NOMO-1 treated with DMSO at 0.1 percent for 48 hours (cell line): ENCODE data around the gene HSD17B13.
"Not testable (repeated sequence)": the region's sequence is repeated elsewhere in the genome, so short reads cannot be mapped to it uniquely, and the experiment has no call there.

Experiments used
- DNase-seq: peaks from one replicate; lab custom pipeline; 2025; ENCODE audit not compliant: unreplicated experiment; lab: John Stamatoyannopoulos, UW

Gene HSD17B13

GRCh38 chr4:87322754-87323153 is at the start of gene HSD17B13:
Gene HSD17B13, minus strand, starts transcription at chr4:87322882. Its CDS starts 41 bp downstream, at chr4:87322841.
- no peak for DNase-seq

DNA sequence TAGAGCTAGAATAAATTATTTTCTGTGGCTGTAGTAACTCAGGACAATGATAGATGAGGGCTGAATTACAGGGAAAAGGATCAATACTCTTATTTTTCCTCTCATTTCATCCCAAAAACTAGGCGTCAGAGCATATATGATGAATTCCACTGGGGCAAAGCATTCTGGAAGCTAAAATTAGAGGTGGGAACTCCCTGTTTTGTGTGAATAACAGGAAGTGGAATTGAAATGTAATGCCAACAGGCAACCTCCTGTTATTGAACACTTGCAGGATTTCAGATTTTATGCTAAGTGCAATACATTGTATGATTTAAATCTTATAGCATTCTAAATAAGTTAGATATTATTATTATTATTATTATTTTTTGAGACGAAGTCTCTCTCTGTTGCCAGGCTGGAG is 47.4 kb upstream of the HSD17B13 start:
- DNase-seq, result no peak

DNA sequence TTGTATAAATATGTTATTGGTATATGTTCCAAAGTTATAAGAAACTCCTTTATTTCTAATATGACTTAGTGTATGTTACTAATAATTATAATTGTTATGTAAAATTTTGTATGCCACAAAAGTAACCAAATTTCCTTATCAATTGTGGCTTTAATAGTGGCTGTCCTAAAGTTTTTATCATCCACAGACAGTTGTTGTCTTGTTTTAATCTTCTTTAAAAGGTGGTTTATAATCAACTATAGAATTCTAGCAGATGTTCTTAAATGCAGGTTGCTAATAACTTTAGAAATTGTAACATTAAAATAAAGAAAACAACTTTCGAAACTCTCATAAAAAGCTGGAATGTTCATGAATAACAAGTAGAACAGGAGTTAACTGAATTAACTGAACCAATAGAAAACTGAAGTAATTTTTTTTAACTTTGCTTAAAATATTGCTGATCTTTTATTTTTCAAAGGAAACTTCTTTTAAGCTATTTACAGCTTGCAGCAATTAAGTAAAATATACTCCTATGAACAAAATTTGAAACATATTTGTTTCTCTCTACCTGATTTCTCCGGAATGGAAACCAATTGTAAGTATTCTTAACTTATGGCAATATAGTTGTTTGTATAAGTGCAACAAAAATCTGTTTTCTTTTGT is 44.0 kb upstream of the HSD17B13 start:
- no peak for DNase-seq

DNA sequence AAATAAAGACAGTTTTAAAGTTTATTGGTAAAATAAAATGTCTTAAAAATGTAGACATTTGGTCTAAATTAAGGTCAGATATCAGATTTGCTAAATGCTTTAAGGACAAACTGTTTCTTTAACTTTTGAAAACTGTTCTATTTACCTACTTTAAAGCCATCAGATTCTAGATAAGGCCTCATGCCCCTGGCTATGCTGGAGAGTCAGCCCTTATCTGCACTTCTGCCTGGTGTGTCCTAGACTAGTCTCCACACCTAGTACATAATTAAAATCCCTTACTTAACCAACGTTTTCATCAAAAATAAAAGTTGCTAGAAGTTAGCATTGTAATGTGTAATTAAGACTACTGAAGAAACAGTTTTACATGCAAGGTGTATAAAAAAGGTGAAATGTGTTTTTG is 42.7 kb upstream of the HSD17B13 start:
- DNase-seq, result no peak

GRCh38 chr4:87363552-87363951 is 40.9 kb upstream of the HSD17B13 start:
- no peak for DNase-seq

GRCh38 chr4:87360338-87360935 is 37.8 kb upstream of the HSD17B13 start:
- DNase-seq, result no peak

GRCh38 chr4:87359258-87359657 is 36.6 kb upstream of the HSD17B13 start:
- no peak for DNase-seq

DNA sequence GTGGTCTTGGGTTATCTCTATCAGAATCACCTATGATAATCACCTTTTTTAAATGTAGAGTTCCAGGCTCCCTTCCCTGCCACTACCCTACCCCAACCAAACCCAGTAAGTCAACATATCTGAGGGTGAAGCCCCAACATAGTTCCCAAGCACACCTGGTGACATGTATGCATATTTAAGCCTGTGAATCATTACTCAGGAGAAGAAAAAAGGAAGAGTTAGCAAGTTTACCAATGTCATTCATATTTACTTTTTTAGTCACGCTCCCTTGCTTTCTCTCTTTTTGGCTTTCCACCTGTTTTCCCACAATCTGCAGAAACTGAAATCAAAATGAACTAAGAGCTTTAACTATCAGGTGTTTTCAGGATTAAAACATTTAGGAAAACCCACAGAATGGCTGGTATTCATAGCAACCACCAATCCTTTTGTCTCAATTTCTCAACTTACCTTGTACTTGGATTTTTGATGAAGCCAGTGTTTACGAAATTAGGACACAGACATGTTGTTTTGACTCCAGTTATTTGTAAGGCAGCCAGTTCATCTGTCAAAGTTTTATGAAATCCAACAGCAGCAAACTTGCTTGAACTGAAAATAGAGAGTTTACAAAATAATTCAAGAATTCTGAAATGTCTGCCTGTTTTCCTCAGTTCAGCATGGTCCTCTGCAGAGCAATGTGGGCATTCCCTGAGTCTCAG is 34.3 kb upstream of the HSD17B13 start:
- no peak for DNase-seq

DNA sequence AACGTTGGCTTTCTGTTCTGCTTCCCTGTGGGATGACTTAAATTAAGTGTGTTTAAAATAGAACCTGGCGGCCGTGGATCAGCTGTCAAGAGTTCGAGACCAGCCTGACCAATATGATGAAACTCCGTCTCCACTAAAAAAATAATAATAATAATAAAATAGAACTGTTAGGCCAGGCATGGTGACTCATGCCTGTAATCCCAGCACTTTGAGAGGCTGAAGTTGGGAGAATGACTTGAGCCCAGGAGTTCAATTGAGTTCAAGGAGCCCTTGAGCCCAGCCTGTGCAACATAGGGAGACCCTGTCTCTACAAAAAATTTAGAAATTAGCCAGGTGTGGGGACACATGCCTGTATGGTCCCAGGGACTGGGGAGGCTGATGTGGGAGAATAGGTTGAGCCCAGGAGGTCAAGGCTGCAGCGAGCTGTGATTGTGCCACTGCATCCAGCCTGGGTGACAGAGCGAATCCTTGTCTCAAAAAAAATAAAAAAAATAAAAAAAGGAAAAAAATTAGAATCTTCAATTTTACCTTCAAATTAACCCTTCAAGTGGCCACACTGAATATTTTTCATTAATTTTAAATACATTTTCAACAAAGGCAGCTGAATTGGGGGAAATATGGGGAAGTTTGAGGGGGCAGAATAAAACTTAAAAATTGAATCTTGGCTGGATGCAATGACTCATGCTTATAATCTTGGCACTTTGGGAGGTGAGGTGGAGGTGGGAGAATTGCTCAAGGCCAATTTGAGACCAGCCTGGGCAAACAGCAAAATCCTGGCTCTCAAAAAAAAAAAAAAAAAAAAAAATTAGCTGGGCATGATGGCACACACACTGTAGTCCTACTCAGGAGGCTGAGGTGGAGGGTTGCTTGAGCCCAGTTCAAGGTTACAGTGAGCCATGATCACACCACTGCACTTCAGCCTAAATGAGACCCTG is 31.8 kb upstream of the HSD17B13 start:
- DNase-seq, result no peak

GRCh38 chr4:87353592-87353991 is 30.9 kb upstream of the HSD17B13 start:
- DNase-seq, result no peak

DNA sequence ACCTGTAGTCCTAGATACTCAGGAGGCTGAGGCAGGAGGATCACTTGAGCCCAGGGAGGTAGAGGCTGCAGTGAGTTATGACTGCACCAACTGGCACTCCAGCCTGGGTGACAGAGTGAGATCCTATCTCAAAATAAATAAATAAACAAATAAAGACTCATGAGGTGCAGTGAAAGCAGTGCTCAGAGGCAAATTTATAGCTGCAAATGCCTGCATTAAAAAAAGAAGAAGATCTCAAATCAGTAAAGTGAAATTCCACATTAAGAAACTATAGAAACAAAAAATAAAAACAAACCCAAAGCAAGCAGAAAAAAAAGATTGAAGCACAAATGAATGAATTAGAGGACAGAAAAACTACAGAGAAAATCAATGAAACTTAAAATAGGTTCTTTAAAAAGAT is 22.5 kb upstream of the HSD17B13 start:
- DNase-seq, result no peak

DNA sequence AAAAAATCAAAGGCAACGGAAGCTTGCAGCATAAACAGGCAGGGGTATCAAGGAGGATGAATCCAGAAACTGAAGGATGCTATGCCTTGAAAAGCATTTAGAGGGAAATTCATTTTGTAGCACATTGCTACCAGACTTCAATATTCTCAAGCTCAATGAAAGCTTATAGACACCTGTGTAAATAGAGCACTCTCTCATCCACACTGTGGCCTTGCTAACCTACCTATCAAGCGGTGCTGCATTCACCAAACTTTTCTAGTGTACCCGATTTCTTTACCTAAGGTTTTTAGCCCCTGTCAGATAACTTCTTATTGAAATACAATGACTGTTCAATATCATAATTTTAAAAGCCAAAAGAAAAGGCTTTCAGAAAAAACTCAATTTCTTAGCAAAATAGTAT is 20.2 kb upstream of the HSD17B13 start:
- DNase-seq, result no peak

GRCh38 chr4:87341954-87342635 is 19.4 kb upstream of the HSD17B13 start:
- DNase-seq, result not testable (repeated sequence)

DNA sequence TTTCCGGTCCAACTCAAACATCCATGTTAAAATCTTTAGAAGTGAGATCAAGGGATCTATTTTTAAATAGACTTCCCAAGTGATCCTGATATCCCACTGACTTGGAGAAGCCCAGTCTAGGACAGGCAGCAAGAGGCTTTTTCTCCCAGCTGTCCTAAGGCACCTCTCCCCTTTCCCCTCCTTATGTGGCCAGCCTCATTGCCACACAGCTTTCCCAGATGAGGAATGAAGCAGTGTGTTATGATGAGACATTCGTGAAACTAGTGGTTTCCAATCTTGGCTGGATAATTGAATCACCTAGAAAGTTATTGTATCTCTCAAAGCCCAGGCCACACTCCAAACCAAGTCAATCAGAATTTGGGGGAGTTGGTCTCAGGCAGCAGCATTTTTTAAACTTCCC is 16.8 kb upstream of the HSD17B13 start:
- no peak for DNase-seq

- DNase-seq, result no peak
These were observed 14.7 kb upstream of the HSD17B13 start for GRCh38 chr4:87337361-87337760.

DNA sequence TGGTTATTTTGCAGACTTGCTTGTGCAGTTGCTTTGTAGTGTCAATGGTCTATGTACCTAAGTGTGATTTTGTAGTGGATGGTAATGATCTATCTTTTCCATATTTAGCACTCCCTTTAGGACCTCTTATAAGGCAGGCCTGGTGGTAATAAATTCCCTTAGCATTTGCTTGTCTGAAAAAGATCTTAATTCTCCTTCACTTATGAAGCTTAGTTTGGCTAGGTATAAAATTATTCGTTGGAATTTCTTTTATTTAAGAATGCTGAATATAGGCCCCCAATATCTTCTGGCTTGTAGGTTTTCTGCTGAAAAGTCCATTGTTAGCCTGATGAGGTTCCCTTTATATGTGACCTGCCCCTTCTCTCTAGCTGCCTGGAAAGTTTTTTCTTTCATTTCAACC is 10.6 kb upstream of the HSD17B13 start:
- DNase-seq, result no peak

GRCh38 chr4:87330761-87331160 is 8.1 kb upstream of the HSD17B13 start:
- peak; percentile 7 for DNase-seq

DNA sequence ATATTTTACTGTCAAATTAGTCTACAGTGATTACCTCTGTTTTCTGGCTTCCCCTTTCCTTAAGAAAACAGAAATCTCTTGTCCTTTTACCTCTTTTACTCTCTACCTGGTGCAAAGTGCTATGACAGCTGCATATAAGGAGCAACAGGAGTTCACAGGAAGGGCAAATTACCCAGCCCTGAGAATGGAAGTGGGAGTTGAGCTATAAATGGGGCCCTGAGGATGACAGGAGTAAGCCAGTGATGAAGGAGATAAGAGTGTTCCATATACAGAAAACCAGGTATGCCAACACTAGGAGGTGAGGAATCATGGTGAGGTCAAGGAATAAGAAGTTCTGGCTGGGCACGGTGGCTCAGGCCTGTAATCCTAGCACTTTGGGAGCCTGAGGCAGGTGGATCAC is 4.5 kb upstream of the HSD17B13 start:
- no peak for DNase-seq

- DNase-seq, result no peak
These were observed 3.8 kb upstream of the HSD17B13 start for GRCh38 chr4:87326460-87326859.

GRCh38 chr4:87321888-87322287 is 794 bp downstream of the HSD17B13 start:
- no peak for DNase-seq

DNA sequence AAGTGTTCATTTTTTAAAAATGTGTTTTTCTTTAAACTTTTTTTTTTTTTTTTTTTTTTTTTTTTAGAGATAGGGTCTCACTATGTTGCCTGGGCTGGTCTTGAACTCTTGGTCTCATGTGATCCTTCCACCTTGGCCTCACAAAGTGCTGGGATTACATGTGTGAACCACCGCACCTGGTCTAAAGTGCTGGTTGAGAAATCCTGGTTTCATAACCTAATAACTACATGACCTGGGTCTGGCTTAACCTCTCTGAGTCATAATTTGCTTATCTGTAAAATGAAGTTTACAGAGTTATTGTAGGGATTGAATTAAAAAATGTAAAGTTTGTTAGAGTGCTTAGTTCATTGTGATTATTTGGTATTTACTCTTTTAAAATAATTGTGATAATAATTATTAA is 5.2 kb downstream of the HSD17B13 start:
- DNase-seq, result no peak
